Activated naive CD8-positive, alpha-beta T cell treated with anti-CD3 and anti-CD28 coated beads for 36 hours (primary cell): Measurements from ENCODE around the gene BRD9. TPM values are rescaled to one million over a fixed set of nuclear protein-coding genes. Genes with fewer than 3 reads are reported as not detected.
"Not testable (repeated sequence)": the region's sequence is repeated elsewhere in the genome, so short reads cannot be mapped to it uniquely, and the experiment has no call there.

Experiments used
- DNase-seq: peaks from one replicate; pipeline ENCODE4 v3.0.0; 2021
- H3K27ac Mint-ChIP-seq: one replicate; pipeline ENCODE4 v1.8.0; 2022; ENCODE audit warnings: mild to moderate bottlenecking, moderate library complexity, mixed read lengths
- H3K27me3 Mint-ChIP-seq: one replicate; pipeline ENCODE4 v1.8.0; 2022; ENCODE audit warnings: mild to moderate bottlenecking, mixed read lengths
- H3K36me3 Mint-ChIP-seq: one replicate; pipeline ENCODE4 v1.8.0; 2021; ENCODE audit warnings: mild to moderate bottlenecking, mixed read lengths
- H3K4me1 Mint-ChIP-seq: one replicate; pipeline ENCODE4 v1.8.0; 2021; ENCODE audit warnings: mixed read lengths
- H3K4me3 Mint-ChIP-seq: one replicate; pipeline ENCODE4 v1.8.0; 2022; ENCODE audit warnings: mild to moderate bottlenecking, moderate library complexity, mixed read lengths
- H3K9me3 Mint-ChIP-seq: one replicate; pipeline ENCODE4 v1.8.0; 2022; ENCODE audit warnings: mixed read lengths
- total RNA-seq, 2 experiments: library from RNA; stranded (reverse); gene quantifications; one replicate each; pipeline ENCODE4 v1.2.3, GENCODE V29; 2021

Gene BRD9
- total RNA-seq, 2 experiments from 2014 or later = 50.1 to 51.6 TPM

DNA sequence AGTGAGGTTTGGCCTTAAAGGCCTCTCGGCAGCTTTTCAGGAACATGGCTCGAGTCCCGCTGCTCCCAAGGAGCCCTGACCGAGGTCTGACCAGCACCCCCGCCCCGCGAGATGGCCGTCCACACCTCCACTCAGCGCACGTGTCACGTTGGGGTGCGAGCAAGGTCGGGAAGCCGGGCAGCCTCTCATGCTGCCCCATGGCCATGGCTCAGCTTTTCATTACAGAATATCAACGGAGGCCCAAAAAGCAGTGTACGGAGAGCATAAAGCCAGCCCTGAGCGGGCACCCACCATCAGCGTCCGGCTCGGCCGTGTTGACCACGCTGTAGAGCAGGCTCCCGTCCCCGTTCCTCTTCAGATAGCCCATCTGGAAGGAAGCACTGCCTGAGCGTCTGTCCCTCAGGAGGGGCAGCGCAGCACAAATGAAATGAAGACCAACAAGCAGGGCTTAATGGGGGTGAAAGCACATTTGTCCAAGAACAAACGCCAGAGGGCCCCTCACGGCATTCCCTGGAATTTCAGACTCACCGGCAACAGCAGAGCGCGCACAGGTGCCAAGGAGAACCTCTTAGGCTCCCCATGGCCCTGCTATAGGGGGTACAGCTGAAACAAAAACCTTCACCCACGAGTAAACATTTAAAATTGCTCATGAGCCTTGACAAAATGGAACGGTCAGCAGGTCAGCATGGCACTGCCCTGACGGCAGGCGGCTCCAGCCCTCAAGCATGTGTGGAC is 11.6 kb downstream of the BRD9 start:
- peaks cover 54% of the 10 kb centered on the region for H3K36me3 Mint-ChIP-seq
- no peak for DNase-seq
- H3K4me1 Mint-ChIP-seq = peaks cover 17% of the 10 kb centered on the region
- H3K4me3 Mint-ChIP-seq = no peak overlapping the region
- H3K9me3 Mint-ChIP-seq = peaks cover 14% of the 10 kb centered on the region
- H3K27ac Mint-ChIP-seq = no peak overlapping the region
- peaks cover 5% of the 10 kb centered on the region for H3K27me3 Mint-ChIP-seq

DNA sequence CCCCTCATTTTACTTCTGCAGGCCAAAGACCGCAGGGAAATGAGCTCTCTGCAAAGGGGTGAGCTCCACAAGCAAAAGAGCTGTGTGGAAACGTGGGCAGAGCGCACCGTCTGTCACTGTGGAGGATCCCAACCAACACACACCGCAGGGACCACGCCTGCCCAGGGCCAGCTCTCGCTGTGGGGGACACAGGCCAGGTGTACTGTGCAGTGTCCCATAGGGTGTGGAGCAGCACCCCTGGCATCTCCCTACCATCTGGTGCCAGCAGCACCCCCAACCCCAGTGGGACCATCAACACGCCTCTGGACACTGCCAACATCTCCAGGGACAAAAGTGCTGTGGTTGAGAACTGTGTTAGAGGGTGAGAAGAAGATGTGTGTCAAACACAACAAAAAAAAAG is 13.9 kb downstream of the BRD9 start:
- H3K27ac Mint-ChIP-seq, H3K27me3 Mint-ChIP-seq, DNase-seq, H3K4me3 Mint-ChIP-seq: not testable (repeated sequence)
- H3K36me3 Mint-ChIP-seq = peaks cover 49% of the 10 kb centered on the region
- peaks cover 14% of the 10 kb centered on the region for H3K9me3 Mint-ChIP-seq
- H3K4me1 Mint-ChIP-seq = peaks cover 17% of the 10 kb centered on the region

DNA sequence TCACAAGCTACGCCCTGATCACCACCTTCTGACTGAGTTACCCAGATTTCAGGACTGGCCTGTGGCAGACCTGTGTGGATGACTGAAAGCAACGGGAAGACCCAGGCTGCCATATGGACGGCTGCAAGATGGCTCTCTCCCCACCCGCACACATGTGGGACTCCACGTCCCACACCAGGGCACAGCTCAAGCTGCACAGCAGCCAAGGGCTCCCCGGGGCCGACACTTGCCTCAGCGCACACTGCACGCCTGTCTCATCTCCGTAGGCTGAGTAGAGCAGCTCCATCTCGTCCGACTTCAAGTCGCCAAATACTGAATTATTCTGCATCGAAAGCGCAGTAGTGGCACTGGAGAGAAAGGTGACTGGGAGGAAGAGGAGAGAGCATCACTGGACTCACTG is 14.5 kb downstream of the BRD9 start:
- Mint-ChIP-seq H3K36me3 (peaks cover 46% of the 10 kb centered on the region), H3K9me3 (peaks cover 11% of the 10 kb centered on the region), H3K4me3 (no peak overlapping the region), H3K27me3 (peaks cover 5% of the 10 kb centered on the region), H3K4me1 (peaks cover 13% of the 10 kb centered on the region), H3K27ac (no peak overlapping the region)
- DNase-seq = no peak

DNA sequence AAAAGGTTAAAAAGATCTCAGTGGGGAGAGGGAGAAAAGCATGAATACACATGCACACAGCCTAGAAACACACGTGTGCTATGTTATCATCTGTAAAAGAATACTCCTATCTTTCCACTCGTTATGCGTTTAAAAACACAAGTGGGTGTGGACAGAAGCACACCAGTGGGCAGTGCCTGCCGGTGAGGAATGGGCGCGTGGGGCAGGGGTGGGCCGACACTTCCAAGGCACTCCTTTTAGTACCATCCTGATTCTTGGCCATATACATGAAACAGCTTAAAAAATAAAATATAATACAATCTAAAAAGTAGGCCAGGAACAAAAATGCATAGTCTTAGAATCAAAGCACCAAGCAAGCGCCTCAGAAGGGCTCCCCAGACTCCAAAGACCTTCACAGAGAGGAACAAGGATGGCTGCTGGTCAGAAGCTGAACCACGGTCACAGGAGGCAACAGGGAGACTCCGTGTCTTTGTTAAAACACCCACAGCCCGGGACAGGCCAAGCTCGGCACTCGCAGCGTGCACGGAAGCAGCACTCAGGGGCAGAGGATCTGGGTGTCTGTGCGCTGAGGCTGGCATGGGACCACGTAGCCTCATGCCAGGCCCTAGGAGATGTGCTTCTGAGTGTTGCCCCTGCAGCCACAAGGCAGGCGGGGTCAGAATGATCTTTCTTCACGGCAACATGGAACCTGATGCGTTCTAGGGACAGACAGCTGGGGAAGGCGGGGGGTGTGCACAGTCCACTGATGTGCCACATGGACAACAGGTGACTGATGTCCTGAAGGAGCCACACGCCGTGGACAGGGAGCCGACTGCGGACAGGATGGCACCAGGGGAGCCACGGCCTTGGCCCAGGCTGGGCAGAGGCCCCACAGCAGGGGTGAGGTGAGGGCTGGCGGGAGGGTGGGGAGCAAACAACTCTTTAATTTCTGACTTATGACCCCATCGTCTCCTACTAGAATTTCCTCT is 15.9 kb downstream of the BRD9 start:
- peaks cover 34% of the 10 kb centered on the region for H3K36me3 Mint-ChIP-seq
- H3K4me3 Mint-ChIP-seq = no peak overlapping the region
- no peaks in the 10 kb centered on the region for H3K9me3 Mint-ChIP-seq
- H3K27ac Mint-ChIP-seq = no peak overlapping the region
- no peak for DNase-seq
- H3K27me3 Mint-ChIP-seq = no peaks in the 10 kb centered on the region
- peaks cover 4% of the 10 kb centered on the region for H3K4me1 Mint-ChIP-seq

DNA sequence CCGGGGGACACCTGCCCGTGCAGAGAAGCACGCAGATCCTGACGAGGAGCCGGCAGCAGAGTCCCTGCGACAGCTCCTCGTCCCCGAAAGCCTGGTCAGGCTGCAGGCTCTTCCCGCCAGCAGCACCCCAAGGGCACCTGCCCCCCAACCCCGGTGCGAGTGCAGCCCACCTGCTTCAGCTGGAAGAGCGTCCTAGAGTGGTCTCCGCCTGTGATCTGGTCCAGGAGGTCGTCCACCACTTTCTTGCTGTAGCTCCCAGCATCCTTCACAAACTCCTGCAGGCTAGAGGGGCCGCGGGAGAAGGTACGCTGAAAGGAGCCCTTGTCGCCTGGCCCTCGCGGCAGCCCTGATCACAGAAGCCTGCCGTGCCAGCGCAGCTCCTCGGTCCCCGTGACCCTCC is 16.7 kb downstream of the BRD9 start:
- Mint-ChIP-seq H3K4me3 (no peak overlapping the region), H3K27ac (no peak overlapping the region), H3K9me3 (no peaks in the 10 kb centered on the region), H3K27me3 (no peaks in the 10 kb centered on the region), H3K4me1 (no peaks in the 10 kb centered on the region), H3K36me3 (peaks cover 30% of the 10 kb centered on the region)
- no peak for DNase-seq

DNA sequence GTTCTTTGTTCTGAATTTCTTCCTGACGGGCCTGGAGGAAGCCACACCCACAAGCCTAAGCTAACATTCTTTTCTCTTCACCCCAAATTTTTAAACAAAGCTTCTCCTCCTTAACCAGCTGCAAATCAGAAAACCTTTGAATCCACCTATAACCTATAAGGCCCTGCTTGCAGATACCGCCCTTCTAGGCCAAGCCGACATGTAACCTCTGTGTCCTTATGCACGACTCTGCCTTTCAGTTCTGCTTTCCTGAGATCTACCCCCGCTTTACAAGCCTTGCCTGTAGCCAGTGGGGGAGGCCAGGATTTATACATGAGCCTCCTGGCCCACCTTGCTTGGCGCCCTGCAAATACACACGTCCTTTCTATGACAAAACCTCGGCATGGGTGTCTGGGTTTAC is 19.3 kb downstream of the BRD9 start:
- Mint-ChIP-seq H3K27ac (no peak overlapping the region), H3K27me3 (no peaks in the 10 kb centered on the region), H3K4me3 (no peak overlapping the region), H3K36me3 (peaks cover 41% of the 10 kb centered on the region), H3K9me3 (no peaks in the 10 kb centered on the region), H3K4me1 (peaks cover 2% of the 10 kb centered on the region)
- no peak for DNase-seq

DNA sequence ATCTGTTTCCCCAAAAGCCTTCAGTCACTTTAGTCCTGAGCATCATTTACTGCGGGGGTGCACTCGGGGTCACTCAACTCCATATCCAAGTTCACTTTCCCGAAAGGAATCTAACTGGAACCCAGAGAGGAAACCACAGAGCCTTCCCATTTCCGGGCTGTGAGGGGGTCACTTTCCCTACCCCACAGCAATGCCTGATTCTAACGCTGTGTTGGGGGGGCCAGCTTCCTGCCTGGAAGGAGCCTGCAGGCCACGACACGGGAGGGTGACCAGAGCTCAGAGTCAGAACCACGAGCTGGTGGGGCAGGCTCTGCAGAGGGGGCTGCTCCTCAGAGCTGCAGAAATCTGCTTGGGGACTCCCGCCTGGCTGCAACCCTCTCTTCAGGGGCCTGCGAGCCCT is 20.3 kb downstream of the BRD9 start:
- peaks cover 2% of the 10 kb centered on the region for H3K4me1 Mint-ChIP-seq
- no peaks in the 10 kb centered on the region for H3K27me3 Mint-ChIP-seq
- no peak for DNase-seq
- H3K9me3 Mint-ChIP-seq = no peaks in the 10 kb centered on the region
- peaks cover 39% of the 10 kb centered on the region for H3K36me3 Mint-ChIP-seq
- no peak overlapping the region for H3K27ac Mint-ChIP-seq
- no peak overlapping the region for H3K4me3 Mint-ChIP-seq

DNA sequence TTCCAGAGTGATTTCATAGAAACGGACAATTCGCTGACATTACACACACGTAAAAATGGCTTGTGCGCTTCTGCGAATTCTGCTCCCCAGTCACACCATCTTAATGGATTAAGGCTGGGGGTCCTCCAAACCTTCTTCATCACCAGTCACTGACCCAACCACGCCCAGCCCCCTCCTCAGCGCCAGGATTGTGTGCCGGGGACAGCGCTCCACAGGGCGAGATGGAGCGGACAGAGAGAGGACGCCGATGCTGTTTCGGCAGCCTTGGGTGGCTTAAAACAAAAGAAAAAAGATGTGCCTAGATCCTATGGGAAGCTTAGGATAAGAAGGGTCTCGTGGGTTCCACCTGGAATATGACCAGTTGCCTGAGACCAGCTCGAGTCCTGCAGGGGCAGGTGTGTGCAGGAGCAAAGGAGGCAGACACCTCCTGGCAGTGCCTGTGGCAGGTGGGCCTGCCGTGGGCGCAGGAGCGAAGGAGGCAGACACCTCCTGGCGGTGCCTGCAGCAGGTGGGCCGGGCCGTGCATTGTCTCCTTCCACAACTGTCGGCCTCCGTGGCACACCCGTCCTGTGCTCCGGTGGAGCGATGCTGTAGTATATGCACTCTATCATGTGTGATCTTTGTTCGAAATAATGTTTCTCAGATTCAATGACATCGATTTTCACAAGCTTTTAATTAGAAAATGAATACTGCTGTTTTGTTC is 20.9 kb downstream of the BRD9 start:
- peaks cover 39% of the 10 kb centered on the region for H3K36me3 Mint-ChIP-seq
- H3K27ac Mint-ChIP-seq = no peak overlapping the region

DNA sequence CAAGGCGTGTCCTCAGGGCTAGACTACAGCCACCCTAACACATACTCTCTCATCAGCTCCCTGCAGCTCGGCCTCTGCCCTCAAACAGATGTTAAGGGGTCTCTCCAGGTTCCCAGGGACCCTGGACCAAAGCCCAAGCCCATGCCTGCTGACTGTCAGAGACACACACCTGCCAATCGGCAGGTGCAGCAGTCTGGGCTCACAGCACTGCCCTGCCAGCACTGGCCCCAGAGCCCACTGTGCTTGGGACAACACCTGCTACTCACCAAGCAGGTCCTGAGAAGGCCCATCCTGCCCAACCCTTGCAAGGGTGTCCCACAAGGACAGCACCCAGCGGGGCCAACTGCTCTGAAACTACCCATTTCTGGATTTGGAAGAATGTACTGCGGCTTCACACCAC is 21.6 kb downstream of the BRD9 start:
- Mint-ChIP-seq H3K27me3 (no peaks in the 10 kb centered on the region), H3K36me3 (peaks cover 46% of the 10 kb centered on the region), H3K4me1 (peaks cover 2% of the 10 kb centered on the region), H3K4me3 (no peak overlapping the region), H3K27ac (no peak overlapping the region), H3K9me3 (no peaks in the 10 kb centered on the region)
- DNase-seq = no peak

More for the DNA sequence above, 20.9 kb downstream of the BRD9 start:
- H3K9me3 Mint-ChIP-seq = no peaks in the 10 kb centered on the region
- no peak overlapping the region for H3K4me3 Mint-ChIP-seq
- H3K27me3 Mint-ChIP-seq = no peaks in the 10 kb centered on the region
- peaks cover 2% of the 10 kb centered on the region for H3K4me1 Mint-ChIP-seq
- DNase-seq = no peak

DNA sequence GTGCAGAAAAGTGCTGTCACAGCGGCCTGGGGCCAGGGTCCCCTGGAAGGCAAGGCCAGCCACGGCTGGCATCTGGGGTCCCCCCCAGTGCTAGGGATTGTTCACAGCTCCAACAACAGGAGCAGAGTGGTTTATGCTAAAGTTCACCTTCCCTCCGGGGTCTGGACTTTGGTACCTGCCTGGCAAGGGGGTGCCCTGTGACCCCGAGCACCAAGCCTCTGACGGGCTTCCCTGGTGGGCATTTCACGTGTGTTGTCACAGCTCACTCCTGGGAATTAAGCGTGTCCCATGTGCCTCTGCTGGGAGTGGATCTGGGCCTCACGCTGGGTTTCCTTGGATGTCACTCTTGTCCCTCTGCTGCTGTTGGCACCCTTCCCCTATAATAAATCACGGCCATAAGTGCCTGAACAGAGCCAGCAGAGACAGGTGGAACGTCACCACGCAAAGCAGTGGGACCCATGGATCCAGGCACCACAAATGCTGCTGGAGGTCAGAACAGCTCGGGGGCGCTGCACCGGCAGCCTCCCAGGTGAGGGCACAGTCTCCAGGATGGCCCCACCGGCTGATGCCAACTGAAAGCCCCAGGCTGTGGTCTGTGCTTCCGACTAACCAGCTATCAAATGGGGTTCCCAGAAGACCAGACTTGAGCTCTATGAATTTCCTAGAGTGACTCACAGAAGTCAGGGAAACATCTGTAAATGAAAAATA is 24.0 kb downstream of the BRD9 start:
- no peaks in the 10 kb centered on the region for H3K9me3 Mint-ChIP-seq
- H3K4me1 Mint-ChIP-seq = peaks cover 2% of the 10 kb centered on the region
- H3K36me3 Mint-ChIP-seq = peaks cover 36% of the 10 kb centered on the region
- H3K27me3 Mint-ChIP-seq = no peaks in the 10 kb centered on the region
- no peak overlapping the region for H3K27ac Mint-ChIP-seq
- no peak overlapping the region for H3K4me3 Mint-ChIP-seq
- DNase-seq = no peak

DNA sequence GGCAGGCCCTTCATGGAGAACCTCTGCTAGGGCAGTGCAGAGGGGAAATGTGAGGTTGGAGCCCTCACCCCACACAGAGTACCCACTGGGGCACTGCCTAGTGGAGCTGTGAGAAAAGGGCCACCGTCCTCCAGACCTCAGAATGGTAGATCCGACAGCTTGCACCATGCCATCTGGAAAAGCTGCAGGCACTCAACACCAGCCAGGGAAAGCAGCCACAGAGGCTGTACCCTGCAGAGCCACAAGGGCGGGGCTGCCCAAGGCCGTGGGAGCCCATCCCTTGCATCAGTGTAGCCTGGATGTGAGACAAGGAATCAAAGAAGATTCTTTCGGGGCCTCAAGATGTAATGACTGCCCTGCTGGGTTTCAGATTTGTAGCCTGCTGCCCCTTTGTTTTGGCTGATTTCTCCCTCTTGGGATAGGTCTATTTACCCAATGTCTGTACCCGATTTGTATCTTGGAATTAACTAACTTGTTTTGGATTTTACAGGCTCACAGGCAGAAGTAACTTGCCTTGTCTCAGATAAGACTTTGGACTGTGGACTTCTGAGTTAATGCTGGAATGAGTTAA is 25.2 kb downstream of the BRD9 start:
- Mint-ChIP-seq H3K4me1 (peaks cover 2% of the 10 kb centered on the region), H3K36me3 (peaks cover 33% of the 10 kb centered on the region), H3K27me3 (no peaks in the 10 kb centered on the region), H3K27ac (no peak overlapping the region), H3K9me3 (no peaks in the 10 kb centered on the region), H3K4me3 (no peak overlapping the region)
- no peak for DNase-seq

DNA sequence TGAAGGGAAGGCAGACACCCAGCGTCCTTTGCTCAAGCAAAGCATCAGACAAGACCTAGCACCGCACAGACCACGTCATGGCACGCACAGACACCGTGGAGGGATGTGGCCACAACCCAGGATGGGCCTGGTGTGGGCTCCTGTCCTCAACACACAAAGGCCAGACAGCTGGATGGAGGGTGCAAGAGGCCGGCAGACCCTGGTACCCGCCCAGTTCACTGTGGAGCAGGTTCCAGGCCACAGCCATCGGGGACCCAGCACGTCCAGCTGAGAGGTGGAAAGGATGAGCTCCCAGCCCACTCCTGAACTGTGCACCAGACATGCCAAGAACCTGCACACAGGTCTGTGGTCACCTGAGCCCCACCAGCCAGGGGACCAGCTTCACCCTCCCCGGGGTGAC is 26.8 kb downstream of the BRD9 start:
- DNase-seq = no peak
- Mint-ChIP-seq H3K27me3 (no peaks in the 10 kb centered on the region), H3K4me1 (peaks cover 2% of the 10 kb centered on the region), H3K4me3 (no peak overlapping the region), H3K9me3 (no peaks in the 10 kb centered on the region), H3K27ac (no peak overlapping the region), H3K36me3 (peaks cover 28% of the 10 kb centered on the region)

DNA sequence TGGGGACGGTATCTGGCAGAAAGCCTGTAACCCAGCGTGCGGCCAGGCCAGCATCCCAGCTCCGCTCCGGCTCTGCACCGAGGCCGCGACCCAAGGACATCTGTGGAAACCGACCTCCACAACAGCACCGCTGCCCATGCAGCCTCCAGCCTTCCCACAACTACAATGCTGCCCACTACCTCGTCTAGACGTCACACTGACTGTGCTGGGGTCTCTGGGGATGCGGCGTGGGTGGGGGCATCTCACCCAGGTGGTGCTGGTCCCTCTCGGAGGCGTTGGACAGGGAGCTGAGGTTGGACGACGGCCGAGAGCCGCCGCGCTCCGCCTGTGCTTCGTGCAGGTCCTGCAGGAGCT is 27.5 kb downstream of the BRD9 start:
- Mint-ChIP-seq H3K27ac (no peak overlapping the region), H3K36me3 (peaks cover 26% of the 10 kb centered on the region), H3K27me3 (no peaks in the 10 kb centered on the region), H3K9me3 (no peaks in the 10 kb centered on the region), H3K4me3 (no peak overlapping the region), H3K4me1 (peaks cover 2% of the 10 kb centered on the region)
- no peak for DNase-seq

DNA sequence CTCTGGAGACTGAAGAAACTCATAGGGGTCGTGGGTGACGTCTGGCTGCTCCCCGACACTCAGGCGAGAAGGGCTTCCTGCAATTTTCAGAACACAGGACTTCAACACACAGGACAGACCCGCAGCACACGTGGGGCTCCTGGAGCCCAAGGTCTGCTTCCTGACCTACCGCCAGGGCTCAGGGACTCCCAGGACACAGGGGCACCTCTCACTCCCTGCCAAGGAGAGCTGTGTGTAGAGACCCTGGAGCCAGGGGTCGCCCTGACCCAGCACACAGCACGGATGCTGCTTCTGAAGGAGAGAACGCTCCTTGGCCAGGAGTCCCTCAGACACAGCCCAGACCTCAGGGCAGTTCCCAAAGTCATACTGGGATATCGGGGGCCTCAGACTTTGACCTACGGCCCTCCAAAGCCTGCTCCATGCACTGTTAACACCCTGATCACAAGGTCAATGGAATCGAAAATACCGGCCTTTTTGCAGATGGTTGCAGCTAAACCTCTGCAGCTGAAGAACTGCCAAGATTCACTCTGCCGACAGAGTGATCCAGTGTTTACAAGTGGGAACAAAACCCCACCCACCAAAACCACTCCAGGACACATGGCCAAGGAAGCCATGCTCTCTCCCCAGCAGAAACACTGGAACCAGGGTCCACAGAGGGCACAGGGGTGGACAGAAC is 28.0 kb downstream of the BRD9 start:
- DNase-seq = no peak
- Mint-ChIP-seq H3K4me1 (peaks cover under 1% of the 10 kb centered on the region), H3K4me3 (no peak overlapping the region), H3K9me3 (no peaks in the 10 kb centered on the region), H3K36me3 (peaks cover 21% of the 10 kb centered on the region), H3K27ac (no peak overlapping the region), H3K27me3 (no peaks in the 10 kb centered on the region)
